Hematopoietic multipotent progenitor cell treated with erythropoietin and hydrocortisone succinate and interleukin-3 and kit ligand, for 17 days (in vitro differentiated cells): ENCODE measurements around the gene TIMP3.

Experiments used
- DNase-seq: peaks from one replicate; pipeline ENCODE4 v3.0.0-alpha.2; 2015; ENCODE audit warnings: low spot score

Gene TIMP3

GRCh38 chr22:32786027-32786418 is 15.5 kb upstream of the TIMP3 start:
- no peak for DNase-seq

GRCh38 chr22:32788904-32789624 is 12.4 kb upstream of the TIMP3 start:
- DNase-seq, result no peak

- no peak for DNase-seq
Measured at GRCh38 chr22:32789797-32790620, 11.5 kb upstream of the TIMP3 start.

GRCh38 chr22:32791056-32791455 is 10.4 kb upstream of the TIMP3 start:
- DNase-seq, result no peak

GRCh38 chr22:32791485-32791884 is 10.0 kb upstream of the TIMP3 start:
- no peak for DNase-seq

GRCh38 chr22:32793589-32793988 is 7.9 kb upstream of the TIMP3 start:
- DNase-seq, result no peak

- DNase-seq, result no peak
Measured at GRCh38 chr22:32794449-32795213, 6.9 kb upstream of the TIMP3 start.

- no peak for DNase-seq
Measured at GRCh38 chr22:32795214-32795596, 6.3 kb upstream of the TIMP3 start.

GRCh38 chr22:32796865-32797573 is 4.5 kb upstream of the TIMP3 start:
- peak; percentile 55 for DNase-seq

GRCh38 chr22:32799496-32799895 is 2.0 kb upstream of the TIMP3 start:
- no peak for DNase-seq

- DNase-seq, result no peak
Measured at GRCh38 chr22:32800158-32800882, 1.2 kb upstream of the TIMP3 start.

GRCh38 chr22:32800994-32801536 is 440 bp upstream of the TIMP3 start:
- DNase-seq, result no peak

- no peak for DNase-seq
Measured at GRCh38 chr22:32802237-32802765, 796 bp downstream of the TIMP3 start.

- DNase-seq, result no peak
Measured at GRCh38 chr22:32803020-32803737, 1.7 kb downstream of the TIMP3 start.

- DNase-seq, result no peak
Measured at GRCh38 chr22:32803738-32804435, 2.4 kb downstream of the TIMP3 start.

- no peak for DNase-seq
Measured at GRCh38 chr22:32804531-32805360, 3.2 kb downstream of the TIMP3 start.

GRCh38 chr22:32805361-32805881 is 3.9 kb downstream of the TIMP3 start:
- no peak for DNase-seq

- no peak for DNase-seq
Measured at GRCh38 chr22:32806296-32806695, 4.8 kb downstream of the TIMP3 start.
